GM21529 (cell line): ENCODE measurements around the gene KAT7.
"Not testable (repeated sequence)": the region's sequence is repeated elsewhere in the genome, so short reads cannot be mapped to it uniquely, and the experiment has no call there.

ENCODE experiments used
- ATAC-seq: cut with Tn5 transposase; IDR thresholded peaks from one replicate; pipeline ENCODE4 v1.9.1; 2021; ENCODE audit not compliant: unreplicated experiment

The KAT7 gene

DNA sequence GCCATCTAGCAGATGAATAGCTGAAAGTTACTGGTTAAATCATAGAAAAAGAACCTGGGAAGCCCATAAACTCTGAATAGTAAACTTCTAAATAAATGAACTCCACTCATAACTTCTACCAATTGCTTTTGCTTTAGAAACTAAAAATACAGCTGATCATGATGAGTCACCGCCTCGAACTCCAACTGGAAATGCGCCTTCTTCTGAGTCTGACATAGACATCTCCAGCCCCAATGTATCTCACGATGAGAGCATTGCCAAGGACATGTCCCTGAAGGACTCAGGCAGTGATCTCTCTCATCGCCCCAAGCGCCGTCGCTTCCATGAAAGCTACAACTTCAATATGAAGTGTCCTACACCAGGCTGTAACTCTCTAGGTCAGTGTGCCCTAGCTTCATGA lies 9.7 kb downstream of the KAT7 start:
- no peak for ATAC-seq

GRCh38 chr17:49798738-49799137 lies 10.3 kb downstream of the KAT7 start:
- no peak for ATAC-seq

GRCh38 chr17:49809056-49809455 lies 20.6 kb downstream of the KAT7 start:
- ATAC-seq, result no peak

DNA sequence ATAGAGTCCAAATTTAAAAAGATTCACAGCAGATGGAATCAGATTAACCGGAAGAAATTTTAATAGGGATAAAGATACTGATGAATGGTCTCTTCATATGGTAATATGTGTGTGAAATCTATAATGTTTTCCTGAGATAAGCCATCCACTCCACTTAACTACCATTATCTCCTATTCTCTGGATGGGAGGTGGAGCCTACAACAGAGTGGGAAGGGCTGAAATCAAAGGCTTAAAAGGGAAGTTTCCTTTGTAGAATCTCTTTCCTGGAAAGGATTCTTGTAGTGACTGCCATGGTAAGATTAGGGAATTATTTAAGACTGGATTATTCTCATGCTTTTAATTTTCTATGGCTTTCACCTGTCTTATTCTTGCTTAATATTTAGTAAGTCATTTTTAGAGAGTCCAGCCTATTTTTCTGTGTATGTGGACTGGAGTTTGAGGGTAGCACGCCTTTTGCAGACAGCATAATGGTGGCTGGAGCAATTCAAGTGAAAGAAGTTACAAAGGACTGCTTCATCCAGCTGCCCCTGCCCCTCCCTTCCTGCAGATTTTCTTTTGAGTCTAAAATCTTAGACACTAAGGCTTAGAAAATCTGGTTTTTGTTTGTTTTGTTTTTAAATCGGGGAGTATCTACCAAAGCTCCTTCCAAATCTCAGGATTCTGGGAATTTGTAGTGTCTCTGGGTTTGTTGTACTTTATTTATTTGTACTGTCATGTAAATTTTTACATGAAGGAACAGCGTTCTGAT lies 26.5 kb downstream of the KAT7 start:
- no peak for ATAC-seq

- no peak for ATAC-seq
Observed at GRCh38 chr17:49815761-49816281, 27.3 kb downstream of the KAT7 start.

GRCh38 chr17:49817993-49818392 lies 29.5 kb downstream of the KAT7 start:
- ATAC-seq, result no peak

DNA sequence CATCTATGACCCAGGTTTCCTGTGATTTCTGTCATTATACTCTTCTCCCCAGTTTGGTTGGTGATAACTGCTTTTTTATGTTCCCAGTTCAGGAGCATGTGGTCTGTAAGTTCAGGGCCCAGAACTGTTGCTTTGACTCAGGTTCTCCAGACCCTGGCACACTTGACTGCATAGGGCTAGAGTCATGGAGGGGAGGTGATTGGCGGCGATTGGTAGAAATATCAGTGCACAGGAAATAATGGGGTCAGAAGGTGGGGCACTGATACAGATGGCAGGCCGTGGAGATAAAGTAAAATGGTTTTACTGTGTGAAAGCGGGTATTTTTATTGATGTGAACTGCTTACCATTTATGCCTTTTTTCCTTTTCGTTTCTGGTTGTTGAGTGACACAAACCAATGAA lies 30.7 kb downstream of the KAT7 start:
- ATAC-seq, result no peak

- ATAC-seq, result no peak
Observed at GRCh38 chr17:49819651-49820050, 31.2 kb downstream of the KAT7 start.

GRCh38 chr17:49820773-49821172 lies 32.3 kb downstream of the KAT7 start:
- ATAC-seq, result no peak

DNA sequence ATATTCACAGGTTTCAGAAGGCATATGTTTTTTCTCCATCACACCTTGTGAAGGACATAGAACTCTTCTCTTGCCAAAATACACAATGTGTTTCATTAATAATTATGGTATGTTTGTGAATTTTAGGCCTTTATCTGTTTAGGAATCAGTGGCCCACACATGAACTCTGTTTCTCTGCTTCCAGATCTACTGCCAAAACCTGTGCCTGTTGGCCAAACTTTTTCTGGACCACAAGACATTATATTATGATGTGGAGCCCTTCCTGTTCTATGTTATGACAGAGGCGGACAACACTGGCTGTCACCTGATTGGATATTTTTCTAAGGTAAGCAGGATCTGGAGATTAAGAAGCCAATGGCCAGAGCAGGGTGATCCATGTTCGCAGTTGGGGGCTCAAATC lies 33.0 kb downstream of the KAT7 start:
- no peak for ATAC-seq

DNA sequence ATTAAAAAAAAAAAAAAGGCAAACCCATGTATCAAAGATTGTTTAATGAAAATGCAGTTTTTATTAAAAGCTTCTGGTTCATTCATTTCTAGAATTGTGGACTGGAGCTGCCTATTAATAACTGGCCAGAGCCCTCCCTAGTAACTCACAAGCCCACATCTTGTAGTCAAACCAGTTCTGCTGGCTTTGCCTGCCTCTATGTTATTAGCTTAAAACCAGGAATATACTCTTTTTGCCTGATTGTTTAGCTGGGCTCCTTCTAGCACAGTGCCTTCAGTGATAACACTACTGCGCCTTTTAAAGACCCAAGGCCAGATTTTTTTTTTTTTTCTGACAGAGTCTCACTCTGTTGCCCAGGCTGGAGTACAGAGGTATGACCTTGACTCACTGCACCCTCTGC lies 33.4 kb downstream of the KAT7 start:
- ATAC-seq, result no peak

DNA sequence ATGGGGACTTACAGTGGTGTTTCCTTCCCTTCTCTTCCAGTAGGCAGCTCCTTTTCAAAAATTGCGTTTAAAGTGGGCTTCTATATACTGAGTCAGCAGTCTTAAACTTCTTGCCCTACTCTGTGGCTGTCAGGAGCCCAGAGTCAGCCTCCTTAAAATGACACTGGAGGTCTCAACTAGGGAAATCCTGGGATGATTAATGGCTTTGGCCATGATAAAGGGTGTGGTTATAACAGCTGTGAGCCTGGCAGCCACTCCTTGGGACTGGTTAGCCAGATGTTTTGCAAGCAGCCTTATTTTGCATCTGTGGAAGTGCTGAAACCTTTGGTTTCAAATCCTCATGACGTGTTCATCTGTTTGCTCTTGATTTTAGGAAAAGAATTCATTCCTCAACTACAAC lies 34.3 kb downstream of the KAT7 start:
- ATAC-seq, result no peak

DNA sequence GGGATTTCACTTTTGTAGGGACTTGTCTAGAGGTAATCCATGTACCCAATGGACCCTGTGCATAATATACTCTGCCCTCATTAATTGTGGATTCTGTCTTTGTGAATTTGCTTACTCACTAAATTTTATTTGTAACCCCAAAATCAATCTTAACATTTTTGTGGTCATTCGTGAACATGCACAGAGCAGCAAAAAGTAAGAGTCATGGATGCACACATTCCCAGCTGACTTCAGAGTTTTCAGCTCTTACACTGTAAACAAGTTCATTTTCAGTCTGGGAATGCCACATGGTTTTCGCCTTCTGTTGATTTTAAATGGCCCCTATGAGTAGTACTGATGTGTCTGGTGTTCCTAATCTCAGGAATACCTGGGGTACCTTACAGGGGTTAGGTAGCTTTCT lies 35.1 kb downstream of the KAT7 start:
- ATAC-seq, result no peak

- ATAC-seq, result no peak
Observed at GRCh38 chr17:49825645-49826044, 37.2 kb downstream of the KAT7 start.

DNA sequence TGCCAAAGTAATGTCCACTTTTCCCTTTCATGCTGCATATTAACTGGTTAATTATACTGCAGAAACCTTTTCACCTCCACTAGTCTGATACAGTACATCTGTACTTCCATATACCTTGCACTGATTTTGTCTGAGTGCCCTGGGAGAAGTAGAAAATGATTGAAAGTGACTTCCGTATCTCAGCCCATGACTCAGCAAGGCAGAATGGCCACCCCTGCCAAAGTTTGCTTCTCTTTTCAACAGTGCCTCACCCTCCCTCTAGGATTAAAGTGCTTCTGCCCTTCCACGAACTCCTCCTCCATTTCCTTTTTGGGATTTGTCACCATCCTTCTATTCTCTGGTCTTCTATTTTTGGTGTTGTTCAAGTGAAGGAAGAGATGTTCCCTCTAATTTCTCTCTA lies 39.8 kb downstream of the KAT7 start:
- not testable (repeated sequence) for ATAC-seq

DNA sequence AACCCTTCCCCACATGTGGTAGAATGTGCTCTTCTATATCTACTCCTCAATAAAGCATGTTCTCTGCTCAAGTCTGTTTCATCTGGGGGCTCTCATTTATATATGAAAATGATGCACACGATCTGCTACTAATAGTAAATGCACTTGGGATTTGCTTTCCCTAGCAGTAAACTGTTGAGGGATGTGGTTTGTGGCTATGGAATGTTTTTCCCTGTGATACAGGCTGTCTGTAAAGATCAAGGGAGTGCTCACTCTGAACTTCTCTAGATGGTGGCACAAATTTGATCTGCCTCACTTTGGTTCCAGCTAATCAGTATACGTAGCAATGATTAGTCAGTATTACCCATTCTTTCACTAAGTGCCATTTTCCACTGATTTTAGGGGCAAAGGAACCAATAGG lies 40.5 kb downstream of the KAT7 start:
- ATAC-seq, result no peak

DNA sequence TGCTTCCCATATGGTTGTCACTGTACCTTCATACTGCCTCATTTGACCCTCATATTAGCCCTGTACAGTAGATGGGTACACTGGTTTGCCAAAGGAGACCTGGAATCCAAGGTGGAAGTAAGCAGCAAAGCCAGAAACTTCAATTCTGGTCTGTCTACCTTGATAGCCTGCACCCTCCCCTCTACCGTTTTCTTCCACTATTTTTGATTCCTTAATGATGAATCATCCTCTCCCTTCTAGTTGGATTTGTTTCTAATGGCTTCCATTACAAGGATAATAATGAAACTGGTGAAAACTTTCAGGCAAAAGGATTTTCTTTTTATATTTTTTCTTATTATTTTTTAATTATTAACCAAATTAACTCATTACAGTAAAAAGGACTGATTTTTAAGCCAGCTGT lies 42.1 kb downstream of the KAT7 start:
- no peak for ATAC-seq

DNA sequence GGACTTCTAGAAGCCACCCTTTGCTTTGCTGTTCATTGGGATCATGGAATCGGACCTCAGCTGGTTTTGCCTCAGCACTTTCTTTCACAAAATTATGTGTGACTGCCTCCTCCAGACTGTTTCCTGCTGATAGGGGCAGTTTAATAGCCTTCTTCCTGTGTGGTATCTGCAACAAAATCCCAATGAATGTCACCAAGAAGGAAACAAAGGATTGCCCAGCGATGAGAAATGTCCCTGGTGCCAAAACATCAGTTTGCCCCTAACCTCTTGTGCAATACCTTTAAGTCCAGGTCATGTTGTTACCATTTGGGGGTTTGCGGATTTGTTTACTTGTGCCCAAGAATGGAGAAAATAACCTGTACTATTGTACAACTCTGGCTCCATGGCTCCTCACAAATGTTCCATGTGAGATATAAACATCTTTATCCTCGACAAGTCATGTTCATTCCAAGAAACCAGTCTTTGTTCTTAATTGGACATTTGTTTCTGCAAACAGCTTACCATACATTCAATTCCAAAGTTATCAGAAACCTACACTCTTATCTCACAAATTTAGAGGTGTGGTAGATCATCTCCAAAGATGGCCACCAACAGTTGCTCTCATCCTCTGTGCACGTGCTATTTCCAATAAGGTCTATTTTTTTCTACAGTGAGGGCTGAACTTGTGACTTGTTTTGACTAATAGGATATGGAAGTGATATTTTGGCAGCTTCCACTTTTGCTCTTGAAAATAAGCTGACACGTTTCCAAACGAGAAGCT lies 44.5 kb downstream of the KAT7 start:
- ATAC-seq, result no peak

DNA sequence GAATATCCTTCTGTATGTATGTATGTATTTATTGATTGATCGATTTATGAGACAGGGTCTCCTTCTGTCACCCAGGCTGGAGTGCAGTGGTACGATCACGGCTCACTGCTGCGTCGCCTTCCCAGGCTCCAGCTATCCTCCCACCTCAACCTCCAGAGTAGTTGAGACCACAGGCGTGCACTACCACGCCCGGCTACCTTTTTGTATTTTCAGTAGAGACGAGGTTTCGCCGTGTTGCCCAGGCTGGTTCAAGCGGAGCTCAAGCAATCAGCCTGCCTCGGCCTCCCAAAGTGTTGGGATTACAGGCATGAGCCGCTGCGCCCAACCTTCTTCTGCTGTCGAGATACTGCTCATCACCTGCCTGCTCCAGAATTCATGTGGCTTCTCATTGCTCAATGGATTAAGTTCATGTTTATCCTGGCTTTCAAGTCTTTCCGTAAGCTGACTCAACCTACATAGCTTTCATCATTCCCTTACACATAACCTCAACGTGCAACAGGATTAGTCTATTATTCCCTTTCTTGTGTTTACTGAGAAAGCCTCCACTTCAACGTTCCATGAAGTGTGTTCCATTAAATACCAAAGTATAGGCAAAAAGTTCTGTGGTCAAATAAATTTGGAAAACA lies 45.8 kb downstream of the KAT7 start:
- no peak for ATAC-seq

DNA sequence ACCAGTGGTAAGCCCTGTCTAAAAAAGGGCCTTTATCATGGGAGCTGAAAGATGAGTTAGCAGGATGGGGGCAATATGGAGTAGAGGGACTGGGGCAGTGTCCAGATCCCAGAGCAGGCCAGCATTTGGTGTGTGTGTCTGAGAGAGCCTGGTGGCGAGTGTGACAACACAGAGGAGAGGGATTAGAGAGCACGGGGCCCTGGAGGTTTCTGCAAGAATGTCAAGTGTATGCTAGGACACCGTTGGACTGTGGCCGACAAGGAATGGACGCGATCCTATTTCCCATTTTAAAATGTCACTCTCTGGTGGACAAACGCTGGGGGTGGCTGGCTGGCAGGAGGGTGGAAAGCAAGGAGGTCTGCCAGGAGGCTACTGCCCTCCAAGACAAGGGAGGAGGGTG lies 47.0 kb downstream of the KAT7 start:
- ATAC-seq, result no peak

GRCh38 chr17:49836111-49837030 lies 47.9 kb downstream of the KAT7 start:
- no peak for ATAC-seq
